ENCODE measurements around the gene MYOZ1.
A peak's percentile ranks its signal among the peaks of the same experiment; 100 is the strongest.

The MYOZ1 gene

GRCh38 chr10:73593110-73593509, 48.2 kb downstream of the MYOZ1 start:
- no peak for DNase-seq (ENCODE audit: low read depth)

DNA sequence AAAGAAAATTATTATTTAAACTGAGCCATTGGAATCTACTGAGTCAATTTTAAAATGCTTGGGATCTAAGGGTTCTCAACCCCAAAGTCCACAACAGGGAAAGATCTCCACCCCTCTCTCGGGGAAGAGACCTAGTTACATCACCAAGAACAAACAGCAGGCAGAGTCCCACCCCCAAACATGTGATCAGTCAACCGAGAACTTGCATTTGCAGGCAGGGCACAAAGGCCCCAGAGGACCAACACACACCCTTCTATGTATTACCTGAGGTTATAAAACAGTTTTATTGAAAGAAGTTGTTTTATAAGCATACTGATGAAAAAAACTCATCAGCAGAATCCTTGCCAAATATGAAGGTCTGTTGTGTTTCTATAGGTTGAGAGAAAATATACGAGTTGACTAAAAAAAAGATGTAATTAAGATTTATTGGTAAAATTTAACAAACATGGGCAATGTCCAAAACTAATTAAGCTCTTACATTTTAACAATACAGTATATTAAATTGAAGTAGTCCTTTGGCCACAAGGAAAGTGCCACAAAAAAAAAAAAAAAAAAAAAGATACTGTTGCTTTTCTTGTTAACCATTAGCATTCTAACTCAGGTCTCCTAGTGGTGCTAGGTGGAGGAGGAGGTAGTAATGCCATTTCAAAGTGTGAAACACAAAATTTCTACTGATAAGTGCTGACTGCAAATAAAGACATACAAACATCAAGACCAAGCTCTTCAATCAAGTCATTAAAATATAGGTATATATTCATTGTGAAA, 49.2 kb downstream of the MYOZ1 start:
- peak; percentile 65 for DNase-seq (ENCODE audit: low read depth)

- DNase-seq (ENCODE audit: low read depth): peak; percentile 98
Observed at GRCh38 chr10:73590881-73591799, 50.1 kb downstream of the MYOZ1 start, which contains the start of gene USP54. USP54 (minus strand) TSS chr10:73591342; CDS start chr10:73575658, 15,684 bp downstream.

DNA sequence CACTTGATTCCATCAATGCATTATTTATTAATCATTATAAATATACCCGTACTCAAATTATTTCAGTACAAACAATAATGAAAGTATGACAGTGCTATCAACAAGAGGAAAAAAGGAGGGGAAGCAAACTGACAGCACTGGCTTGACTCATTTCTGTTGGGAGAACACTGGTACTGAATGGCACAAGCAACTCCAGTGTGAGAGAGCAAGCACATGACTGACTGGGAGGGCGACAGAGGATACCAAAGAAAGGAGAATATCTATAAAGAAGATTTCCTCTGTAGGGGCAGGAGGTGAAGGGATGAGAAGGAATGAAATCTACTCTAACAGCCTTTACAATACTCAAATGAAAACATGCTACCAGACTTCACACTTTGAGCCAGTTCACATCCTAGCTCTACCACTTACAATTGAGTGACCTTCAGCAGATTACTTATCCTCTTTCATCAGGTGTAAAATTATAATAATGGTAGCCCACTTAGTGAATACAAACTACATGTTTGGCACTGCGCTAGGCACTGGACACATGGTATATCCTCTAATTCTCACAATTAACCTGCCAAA, 51.6 kb downstream of the MYOZ1 start:
- peak; percentile 96 for DNase-seq (ENCODE audit: low read depth)

DNA sequence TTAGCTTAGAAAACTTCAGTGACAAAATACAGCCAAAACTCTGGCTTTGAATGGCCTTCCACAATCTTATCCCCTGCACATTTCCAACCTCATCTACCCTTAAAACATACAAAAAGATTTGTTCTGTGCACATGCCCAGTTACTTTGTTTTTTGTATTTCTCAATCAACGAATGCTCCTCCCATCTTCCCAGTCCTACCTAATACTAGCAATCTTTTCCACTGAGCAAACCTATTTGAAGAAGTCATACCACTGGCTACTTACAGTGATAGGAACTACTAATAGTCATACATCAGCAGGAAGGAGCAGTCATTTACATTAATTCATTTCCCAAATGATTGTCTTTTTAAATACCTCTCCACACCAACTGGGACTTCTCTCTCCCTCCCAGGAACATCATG, 52.6 kb downstream of the MYOZ1 start:
- DNase-seq (ENCODE audit: low read depth): peak; percentile 84

GRCh38 chr10:73586583-73586984, 54.7 kb downstream of the MYOZ1 start:
- DNase-seq (ENCODE audit: low read depth): peak; percentile 94

GRCh38 chr10:73585327-73585726, 55.9 kb downstream of the MYOZ1 start:
- DNase-seq (ENCODE audit: low read depth): no peak

- peak; percentile 61 for DNase-seq (ENCODE audit: low read depth)
Observed at GRCh38 chr10:73584737-73585136, 56.5 kb downstream of the MYOZ1 start.

GRCh38 chr10:73581918-73582317, 59.4 kb downstream of the MYOZ1 start:
- DNase-seq (ENCODE audit: low read depth): no peak
